NT2/D1 (cell line): ENCODE results near the gene DAAM1.

ENCODE experiments used
- DNase-seq: peaks from one replicate; pipeline ENCODE4 v3.0.0-alpha.2; 2011; ENCODE audit warnings: low read depth, low spot score
- H3K27me3 ChIP-seq: 2 replicates; pipeline ENCODE4 v1.6.0; 2011; ENCODE audit warnings: mild to moderate bottlenecking; ENCODE audit not compliant: insufficient read length, insufficient read depth
- H3K36me3 ChIP-seq: 2 replicates; pipeline ENCODE4 v1.6.1; 2011; ENCODE audit warnings: mild to moderate bottlenecking, low read length, mixed read lengths; ENCODE audit not compliant: insufficient read depth, insufficient read length
- H3K4me1 ChIP-seq: 2 replicates; pipeline ENCODE4 v1.5.1; 2011; ENCODE audit not compliant: insufficient read depth, insufficient read length
- H3K4me3 ChIP-seq: 2 replicates; pipeline ENCODE4 v1.5.1; 2011; ENCODE audit warnings: low read depth; ENCODE audit not compliant: insufficient read length
- H3K9ac ChIP-seq: 2 replicates; pipeline ENCODE4 v1.6.0; 2011; ENCODE audit warnings: low read depth; ENCODE audit not compliant: insufficient read length
- H3K9me3 ChIP-seq: 2 replicates; pipeline ENCODE4 v1.5.1; 2011; ENCODE audit warnings: mild to moderate bottlenecking, low read length; ENCODE audit not compliant: insufficient read depth
- SUZ12 ChIP-seq: IDR thresholded peaks from 2 replicates; pipeline ENCODE4 v1.6.1; 2011; ENCODE audit not compliant: insufficient read length, insufficient read depth; ENCODE audit errors: extremely low read depth
- YY1 ChIP-seq: IDR thresholded peaks from 2 replicates; pipeline ENCODE4 v1.6.1; 2011; ENCODE audit not compliant: insufficient read length, insufficient read depth
- ZNF274 ChIP-seq: IDR thresholded peaks from 2 replicates; pipeline ENCODE4 v1.6.1; 2011; ENCODE audit warnings: mild to moderate bottlenecking, low read depth, low read length

The DAAM1 gene

GRCh38 chr14:59314953-59315599 is 126.6 kb downstream of the DAAM1 start:
- Histone ChIP-seq H3K9ac (no peak overlapping the region), H3K4me1 (no peaks in the 10 kb centered on the region), H3K36me3 (no peaks in the 10 kb centered on the region), H3K9me3 (no peaks in the 10 kb centered on the region), H3K27me3 (no peaks in the 10 kb centered on the region), H3K4me3 (no peak overlapping the region)
- DNase-seq = no peak
- TF ChIP-seq YY1 (no peak), SUZ12 (no peak), ZNF274 (no peak)

DNA sequence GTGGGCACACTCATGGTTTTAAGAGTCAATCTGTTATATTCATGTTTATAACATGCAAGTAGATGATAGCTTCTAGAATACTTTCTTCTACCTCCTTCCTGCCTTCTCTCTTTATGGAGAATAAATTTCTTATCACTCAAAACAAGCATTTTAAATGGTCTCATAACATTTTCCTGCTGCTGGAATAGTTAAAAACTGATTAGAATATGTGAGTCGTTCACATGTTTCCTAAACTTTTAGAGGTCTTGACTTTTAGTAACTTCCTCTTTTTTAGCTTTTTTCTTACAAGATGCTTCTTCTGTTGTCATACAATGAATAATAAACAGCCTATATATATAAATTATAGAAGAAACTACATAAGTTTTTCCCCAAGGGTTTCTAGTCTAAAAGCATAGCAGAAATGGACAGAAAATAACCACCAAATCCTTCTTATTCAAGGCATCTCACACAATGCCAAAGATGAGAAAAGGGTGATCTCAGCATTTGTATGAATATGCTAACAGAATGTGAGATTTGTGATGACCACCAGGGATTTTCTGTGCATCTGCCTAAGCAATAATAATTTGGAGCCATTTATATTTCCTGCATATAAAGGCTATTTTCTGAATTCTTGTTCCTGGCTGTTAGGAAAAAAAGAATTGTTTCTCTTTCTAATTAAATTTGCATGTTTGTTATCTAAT is 127.8 kb downstream of the DAAM1 start:
- H3K4me1 ChIP-seq = no peaks in the 10 kb centered on the region
- TF ChIP-seq SUZ12 = no peak
- no peak for TF ChIP-seq ZNF274
- TF ChIP-seq YY1 = no peak
- no peak overlapping the region for H3K4me3 ChIP-seq
- H3K9me3 ChIP-seq = no peaks in the 10 kb centered on the region
- no peaks in the 10 kb centered on the region for H3K27me3 ChIP-seq
- H3K9ac ChIP-seq = no peak overlapping the region
- DNase-seq = no peak
- H3K36me3 ChIP-seq = no peaks in the 10 kb centered on the region

GRCh38 chr14:59317346-59317745 is 128.9 kb downstream of the DAAM1 start:
- DNase-seq = no peak

GRCh38 chr14:59317798-59318505 is 129.5 kb downstream of the DAAM1 start:
- no peak for TF ChIP-seq ZNF274
- TF ChIP-seq YY1 = no peak
- no peak for TF ChIP-seq SUZ12
- Histone ChIP-seq H3K4me3 (no peak overlapping the region), H3K4me1 (no peaks in the 10 kb centered on the region), H3K27me3 (no peaks in the 10 kb centered on the region), H3K9me3 (no peaks in the 10 kb centered on the region), H3K36me3 (no peaks in the 10 kb centered on the region), H3K9ac (no peak overlapping the region)
- no peak for DNase-seq

More at GRCh38 chr14:59317346-59317745, 128.9 kb downstream of the DAAM1 start:
- TF ChIP-seq SUZ12 (no peak), YY1 (no peak), ZNF274 (no peak)
- H3K36me3 ChIP-seq = no peaks in the 10 kb centered on the region
- no peaks in the 10 kb centered on the region for H3K9me3 ChIP-seq
- H3K4me1 ChIP-seq = no peaks in the 10 kb centered on the region
- H3K4me3 ChIP-seq = no peak overlapping the region
- no peak overlapping the region for H3K9ac ChIP-seq
- no peaks in the 10 kb centered on the region for H3K27me3 ChIP-seq

- no peaks in the 10 kb centered on the region for H3K27me3 ChIP-seq
- DNase-seq = no peak
- TF ChIP-seq SUZ12 (no peak), ZNF274 (no peak), YY1 (no peak)
Observed at GRCh38 chr14:59318908-59319307, 130.4 kb downstream of the DAAM1 start.

DNA sequence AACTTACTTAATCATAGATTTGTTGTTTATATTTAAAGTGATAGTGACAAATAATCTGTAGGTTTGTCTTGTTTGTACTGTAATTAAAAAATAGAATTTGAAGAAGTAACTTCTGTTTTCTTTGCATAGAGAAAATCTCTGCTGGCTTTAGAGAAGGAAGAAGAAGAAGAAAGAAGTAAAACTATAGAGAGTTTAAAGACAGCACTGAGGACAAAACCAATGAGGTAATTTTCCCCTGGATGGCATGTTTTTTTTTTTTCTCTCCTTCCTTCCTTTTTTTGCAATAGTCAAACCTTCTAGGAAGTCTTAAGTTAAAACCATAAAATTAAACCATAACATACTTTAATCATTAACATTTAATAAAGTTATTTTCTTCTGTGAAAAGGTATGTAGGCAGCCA is 131.9 kb downstream of the DAAM1 start:
- Histone ChIP-seq H3K27me3 (no peaks in the 10 kb centered on the region), H3K9me3 (no peaks in the 10 kb centered on the region), H3K9ac (no peak overlapping the region), H3K4me3 (no peak overlapping the region), H3K36me3 (no peaks in the 10 kb centered on the region), H3K4me1 (no peaks in the 10 kb centered on the region)
- no peak for TF ChIP-seq SUZ12
- no peak for TF ChIP-seq YY1
- TF ChIP-seq ZNF274 = no peak
- DNase-seq = no peak

More at GRCh38 chr14:59318908-59319307, 130.4 kb downstream of the DAAM1 start:
- Histone ChIP-seq H3K9ac (no peak overlapping the region), H3K4me3 (no peak overlapping the region), H3K36me3 (no peaks in the 10 kb centered on the region), H3K9me3 (no peaks in the 10 kb centered on the region), H3K4me1 (no peaks in the 10 kb centered on the region)
